Lower leg skin (tissue), 4 donors: ENCODE results near the gene TEC. TPM values are rescaled to one million over a fixed set of nuclear protein-coding genes. Genes with fewer than 3 reads are reported as not detected.

Experiments
- DNase-seq, 2 donors: peaks; one replicate each; pipeline ENCODE4 v3.0.0-alpha.2; 2019; ENCODE audit warnings: low spot score in 2 of 2
- H3K4me3 ChIP-seq: fragments of 200-600 bp; sonication (generic); 2 replicates; pipeline ENCODE4 v1.5.1; 2017; ENCODE audit warnings: mild to moderate bottlenecking, low read depth; ENCODE audit not compliant: poor library complexity, severe bottlenecking
- POLR2A ChIP-seq, 2 donors: fragments of 450-650 bp; IDR thresholded peaks; one replicate each; pipeline ENCODE4 v1.6.1; 2016 to 2017; ENCODE audit warnings: antibody characterized with exemption in 2 of 2, mild to moderate bottlenecking in 1 of 2, moderate library complexity in 1 of 2
- WGBS, 2 donors: methylation state at CpG; one replicate each; pipeline ENCODE4 v1.1.5; 2018; 5-methylcytosine and 5-hydroxymethylcytosine counted together
- intact Hi-C: fragments of 100-400 bp; cut with DNase I; formaldehyde crosslinking; loops from one replicate; pipeline ENCODE4 v1.15.0; 2023; ENCODE audit warnings: low total_unique reads
- total RNA-seq, 4 donors: library from RNA; depleted of rRNA; stranded (reverse); fragments of >200 nt; gene quantifications; one replicate each; pipeline ENCODE4 v1.1.0, GENCODE V29; 2016
- TF ChIP-seq, protein P1 (sequence below), 3 donors: fragments of 450-650 bp; IDR thresholded peaks; one replicate each; pipeline ENCODE4 v1.5.1; 2016; ENCODE audit warnings: antibody characterized with exemption in 3 of 3, mild to moderate bottlenecking in 3 of 3, moderate library complexity in 2 of 3

TEC gene
- total RNA-seq, 4 donors from 2014 or later: 6.8 to 10.5 (median 8.8) TPM

DNA sequence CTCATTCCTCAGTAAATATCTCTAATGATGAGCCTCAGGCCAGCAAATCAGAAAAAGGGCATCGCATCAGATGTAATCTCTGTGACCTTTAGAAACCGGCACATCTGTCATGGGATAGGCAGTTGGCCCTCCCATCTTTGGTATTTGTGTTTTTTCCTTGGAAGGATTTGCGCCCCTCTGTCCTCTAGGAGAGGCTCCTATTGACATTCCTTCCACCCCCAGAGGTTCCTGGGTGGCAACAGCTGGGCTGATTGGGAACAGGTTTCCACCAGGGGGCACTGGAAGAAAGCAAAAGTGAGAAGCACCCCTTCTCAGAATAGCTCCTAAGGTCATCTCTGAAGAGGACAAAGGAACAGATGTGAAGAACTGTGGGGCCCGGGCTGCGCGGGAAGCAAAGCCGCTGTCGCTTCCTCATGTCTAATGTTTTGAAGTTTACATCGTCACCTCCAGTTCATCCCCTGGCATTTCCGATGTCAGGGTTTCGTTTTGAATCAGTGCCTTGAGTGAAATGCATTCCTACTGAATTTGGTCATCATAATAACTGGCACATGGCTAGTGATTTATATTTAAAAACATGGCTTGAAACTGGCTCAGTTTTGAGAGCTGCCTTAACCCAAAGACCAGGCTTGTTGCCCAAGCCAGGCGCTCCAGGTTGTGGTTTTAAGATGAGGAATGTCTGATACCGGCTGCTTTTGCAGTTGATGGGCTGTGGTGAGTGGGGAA lies 141.8 kb downstream of the TEC start:
- WGBS, 2 donors: 9 to 11% methylated on average over 13 of the region's 13 CpGs
- intact Hi-C loops: no loop called here
- H3K4me3 ChIP-seq: no peak overlapping the region
- peak; percentile 31 to 86 for DNase-seq
- no peak for TF ChIP-seq POLR2A (IDR thresholded peaks at IDR 0.05)
- TF ChIP-seq, protein P1, sequence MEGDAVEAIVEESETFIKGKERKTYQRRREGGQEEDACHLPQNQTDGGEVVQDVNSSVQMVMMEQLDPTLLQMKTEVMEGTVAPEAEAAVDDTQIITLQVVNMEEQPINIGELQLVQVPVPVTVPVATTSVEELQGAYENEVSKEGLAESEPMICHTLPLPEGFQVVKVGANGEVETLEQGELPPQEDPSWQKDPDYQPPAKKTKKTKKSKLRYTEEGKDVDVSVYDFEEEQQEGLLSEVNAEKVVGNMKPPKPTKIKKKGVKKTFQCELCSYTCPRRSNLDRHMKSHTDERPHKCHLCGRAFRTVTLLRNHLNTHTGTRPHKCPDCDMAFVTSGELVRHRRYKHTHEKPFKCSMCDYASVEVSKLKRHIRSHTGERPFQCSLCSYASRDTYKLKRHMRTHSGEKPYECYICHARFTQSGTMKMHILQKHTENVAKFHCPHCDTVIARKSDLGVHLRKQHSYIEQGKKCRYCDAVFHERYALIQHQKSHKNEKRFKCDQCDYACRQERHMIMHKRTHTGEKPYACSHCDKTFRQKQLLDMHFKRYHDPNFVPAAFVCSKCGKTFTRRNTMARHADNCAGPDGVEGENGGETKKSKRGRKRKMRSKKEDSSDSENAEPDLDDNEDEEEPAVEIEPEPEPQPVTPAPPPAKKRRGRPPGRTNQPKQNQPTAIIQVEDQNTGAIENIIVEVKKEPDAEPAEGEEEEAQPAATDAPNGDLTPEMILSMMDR (IDR thresholded peaks at IDR 0.05): no peak

DNA sequence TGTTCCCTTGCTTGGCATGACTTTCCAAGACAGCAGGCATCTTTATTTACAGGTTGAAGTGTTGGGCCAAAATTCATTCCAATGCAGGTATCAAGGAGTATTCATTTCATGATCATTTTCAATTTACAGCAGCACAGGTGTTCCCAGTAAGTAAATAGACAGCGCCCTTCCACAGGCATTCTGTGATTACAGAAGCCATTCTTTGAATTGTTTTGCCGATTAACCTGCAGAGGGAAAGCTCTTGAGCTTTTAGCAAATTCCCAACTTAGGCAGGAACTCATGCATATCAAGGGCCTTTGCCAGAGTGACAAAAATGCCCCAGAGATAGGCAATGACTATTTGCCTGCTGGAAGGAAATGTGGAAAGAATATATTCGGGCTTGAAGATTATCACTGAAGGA lies 142.4 kb downstream of the TEC start:
- intact Hi-C loops: no loop called here
- no peak overlapping the region for H3K4me3 ChIP-seq
- no peak for TF ChIP-seq POLR2A (IDR thresholded peaks at IDR 0.05)
- TF ChIP-seq, protein P1 (IDR thresholded peaks at IDR 0.05): no peak
- 48 to 58% methylated on average over 3 of the region's 3 CpGs for WGBS, 2 donors
- no peak for DNase-seq

DNA sequence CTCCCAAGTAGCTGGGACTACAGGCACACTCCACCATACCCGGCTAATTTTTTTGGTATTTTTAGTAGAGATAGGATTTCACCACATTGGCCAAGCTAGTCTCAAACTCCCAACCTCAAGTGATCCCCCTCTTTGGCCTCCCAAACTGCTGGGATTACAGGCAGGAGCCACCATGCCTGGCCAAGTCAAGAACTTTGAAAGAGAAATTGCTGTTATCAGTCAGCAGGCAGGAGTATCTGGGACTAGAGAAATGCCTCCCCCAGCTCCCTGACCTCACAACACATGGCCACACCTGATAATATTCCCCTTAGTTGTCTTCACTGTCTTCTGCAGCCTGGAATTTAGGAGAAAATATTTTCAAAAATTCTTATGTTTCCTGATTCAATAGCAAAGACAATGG lies 143.0 kb downstream of the TEC start:
- TF ChIP-seq POLR2A (IDR thresholded peaks at IDR 0.05): no peak
- TF ChIP-seq, protein P1 (IDR thresholded peaks at IDR 0.05): no peak
- H3K4me3 ChIP-seq: no peak overlapping the region
- DNase-seq: no peak
- WGBS, 2 donors: 56 to 95% methylated on average over 1 of the region's 1 CpG
- intact Hi-C loops: no loop called here

DNA sequence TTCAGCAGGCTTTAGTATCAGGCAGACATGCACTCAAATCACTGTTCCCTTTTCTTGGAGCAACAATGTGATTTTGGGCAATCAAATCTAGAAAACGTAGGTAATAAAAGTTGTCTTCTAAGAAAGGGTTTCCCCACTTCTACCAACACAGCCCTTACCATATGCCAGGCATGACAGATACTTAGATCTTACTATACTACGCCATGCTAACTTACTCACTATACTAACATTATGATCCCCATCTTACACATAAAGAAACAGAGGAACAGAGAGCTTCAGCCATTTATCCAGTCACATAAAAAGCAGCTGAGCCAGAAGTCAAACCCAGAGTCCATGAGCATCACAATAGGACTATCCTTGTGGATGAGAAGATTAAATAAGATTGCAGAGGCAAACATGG lies 144.8 kb downstream of the TEC start:
- no peak for DNase-seq
- TF ChIP-seq, protein P1 (IDR thresholded peaks at IDR 0.05): no peak
- TF ChIP-seq POLR2A (IDR thresholded peaks at IDR 0.05): no peak
- intact Hi-C loops: no loop called here
- H3K4me3 ChIP-seq: no peak overlapping the region
- 77 to 79% methylated on average over 2 of the region's 2 CpGs for WGBS, 2 donors

DNA sequence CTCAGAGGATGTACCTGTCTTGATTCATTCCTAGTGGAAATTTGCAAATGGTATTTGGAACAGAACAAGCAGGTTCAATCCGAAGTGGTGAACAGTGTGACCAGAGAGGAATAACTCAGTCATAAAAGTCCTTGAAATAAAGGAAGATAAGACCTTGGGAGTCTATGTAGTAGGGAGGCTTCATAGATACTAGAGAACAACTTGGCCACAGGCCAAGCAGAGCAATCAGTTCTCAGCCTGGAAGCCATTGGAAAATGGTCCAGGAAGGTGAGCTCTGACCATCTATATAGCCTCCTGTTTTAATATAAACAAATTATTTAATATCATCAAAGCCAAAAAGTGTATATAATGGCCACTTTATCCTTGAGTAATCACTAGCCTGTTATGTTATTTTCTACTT lies 146.9 kb downstream of the TEC start:
- no peak for TF ChIP-seq POLR2A (IDR thresholded peaks at IDR 0.05)
- TF ChIP-seq, protein P1 (IDR thresholded peaks at IDR 0.05): no peak
- DNase-seq: no peak
- no peak overlapping the region for H3K4me3 ChIP-seq
- intact Hi-C loops: no loop called here
- 91 to 96% methylated on average over 1 of the region's 1 CpG for WGBS, 2 donors

DNA sequence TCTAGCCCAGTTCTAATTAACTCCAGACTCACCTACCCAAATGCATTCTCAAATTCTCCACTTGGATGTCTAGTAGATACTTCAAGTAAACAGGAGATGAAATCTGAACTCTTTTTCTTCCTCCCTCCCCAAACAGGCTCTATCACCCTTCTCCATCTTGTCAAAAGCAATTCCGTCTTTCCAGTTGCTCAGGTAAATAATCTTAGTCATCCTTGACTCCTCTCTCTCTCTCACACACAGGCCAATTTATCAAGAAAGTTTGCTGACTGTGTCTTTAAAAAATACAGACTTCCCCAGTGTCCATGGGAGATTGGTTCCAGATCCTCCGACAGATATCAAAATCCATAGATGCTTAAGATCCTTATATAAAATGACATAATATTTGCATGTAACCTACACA lies 148.5 kb downstream of the TEC start:
- no peak for TF ChIP-seq POLR2A (IDR thresholded peaks at IDR 0.05)
- TF ChIP-seq, protein P1 (IDR thresholded peaks at IDR 0.05): no peak
- no peak for DNase-seq
- 63 to 65% methylated on average over 2 of the region's 2 CpGs for WGBS, 2 donors
- no peak overlapping the region for H3K4me3 ChIP-seq
- intact Hi-C loops: no loop called here
